GM21825 (cell line): Measurements from ENCODE around the gene RAB36.

Experiments
- ATAC-seq: cut with Tn5 transposase; IDR thresholded peaks from one replicate; pipeline ENCODE4 v1.9.1; 2021; ENCODE audit warnings: mild to moderate bottlenecking, moderate library complexity; ENCODE audit not compliant: unreplicated experiment

RAB36 gene

DNA sequence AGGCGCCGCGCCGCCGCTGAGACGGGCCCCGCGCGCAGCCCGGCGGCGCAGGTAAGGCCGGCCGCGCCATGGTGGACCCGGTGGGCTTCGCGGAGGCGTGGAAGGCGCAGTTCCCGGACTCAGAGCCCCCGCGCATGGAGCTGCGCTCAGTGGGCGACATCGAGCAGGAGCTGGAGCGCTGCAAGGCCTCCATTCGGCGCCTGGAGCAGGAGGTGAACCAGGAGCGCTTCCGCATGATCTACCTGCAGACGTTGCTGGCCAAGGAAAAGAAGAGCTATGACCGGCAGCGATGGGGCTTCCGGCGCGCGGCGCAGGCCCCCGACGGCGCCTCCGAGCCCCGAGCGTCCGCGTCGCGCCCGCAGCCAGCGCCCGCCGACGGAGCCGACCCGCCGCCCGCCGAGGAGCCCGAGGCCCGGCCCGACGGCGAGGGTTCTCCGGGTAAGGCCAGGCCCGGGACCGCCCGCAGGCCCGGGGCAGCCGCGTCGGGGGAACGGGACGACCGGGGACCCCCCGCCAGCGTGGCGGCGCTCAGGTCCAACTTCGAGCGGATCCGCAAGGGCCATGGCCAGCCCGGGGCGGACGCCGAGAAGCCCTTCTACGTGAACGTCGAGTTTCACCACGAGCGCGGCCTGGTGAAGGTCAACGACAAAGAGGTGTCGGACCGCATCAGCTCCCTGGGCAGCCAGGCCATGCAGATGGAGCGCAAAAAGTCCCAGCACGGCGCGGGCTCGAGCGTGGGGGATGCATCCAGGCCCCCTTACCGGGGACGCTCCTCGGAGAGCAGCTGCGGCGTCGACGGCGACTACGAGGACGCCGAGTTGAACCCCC is 35.8 kb downstream of the RAB36 start:
- no peak for ATAC-seq

DNA sequence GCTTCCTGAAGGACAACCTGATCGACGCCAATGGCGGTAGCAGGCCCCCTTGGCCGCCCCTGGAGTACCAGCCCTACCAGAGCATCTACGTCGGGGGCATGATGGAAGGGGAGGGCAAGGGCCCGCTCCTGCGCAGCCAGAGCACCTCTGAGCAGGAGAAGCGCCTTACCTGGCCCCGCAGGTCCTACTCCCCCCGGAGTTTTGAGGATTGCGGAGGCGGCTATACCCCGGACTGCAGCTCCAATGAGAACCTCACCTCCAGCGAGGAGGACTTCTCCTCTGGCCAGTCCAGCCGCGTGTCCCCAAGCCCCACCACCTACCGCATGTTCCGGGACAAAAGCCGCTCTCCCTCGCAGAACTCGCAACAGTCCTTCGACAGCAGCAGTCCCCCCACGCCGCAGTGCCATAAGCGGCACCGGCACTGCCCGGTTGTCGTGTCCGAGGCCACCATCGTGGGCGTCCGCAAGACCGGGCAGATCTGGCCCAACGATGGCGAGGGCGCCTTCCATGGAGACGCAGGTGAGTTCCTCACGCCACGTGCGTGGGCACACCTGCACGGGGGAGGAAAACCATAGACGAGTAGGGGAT is 36.5 kb downstream of the RAB36 start:
- ATAC-seq = no peak

DNA sequence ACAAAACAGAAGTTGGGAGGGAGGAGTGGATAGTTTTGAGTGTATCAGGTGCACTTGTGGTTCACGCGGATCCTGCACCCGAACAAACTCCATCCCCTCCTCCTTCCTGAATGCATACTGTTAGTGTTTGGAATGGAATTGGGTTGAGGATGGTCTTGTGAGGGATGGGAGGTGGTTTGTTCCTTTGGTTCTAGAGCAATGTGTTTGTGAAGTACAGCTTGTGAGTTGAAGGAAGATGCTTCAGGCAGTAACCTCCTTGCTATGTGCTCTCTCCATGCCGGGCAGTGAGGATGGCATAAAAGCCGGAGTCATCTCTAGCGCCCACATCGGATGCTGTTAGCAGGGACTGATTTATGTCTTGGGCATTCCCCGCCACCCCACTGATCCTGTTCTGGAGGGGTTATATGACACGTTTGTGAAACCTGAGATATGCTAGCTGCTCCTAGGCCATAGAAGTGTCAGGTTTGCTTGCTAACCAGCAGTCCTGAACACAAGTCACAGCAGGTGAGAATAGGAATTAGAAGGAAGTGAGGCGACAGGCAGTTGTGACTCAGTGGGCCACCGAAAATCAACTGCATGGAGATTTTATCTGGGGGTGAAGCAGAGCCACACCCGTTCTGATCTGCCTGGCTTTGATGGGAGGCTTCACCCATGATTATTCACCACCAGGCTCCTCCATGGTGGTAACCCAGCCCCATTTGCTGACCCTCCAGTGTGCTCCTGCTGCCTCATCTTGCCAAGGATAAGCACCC is 37.2 kb downstream of the RAB36 start:
- no peak for ATAC-seq

DNA sequence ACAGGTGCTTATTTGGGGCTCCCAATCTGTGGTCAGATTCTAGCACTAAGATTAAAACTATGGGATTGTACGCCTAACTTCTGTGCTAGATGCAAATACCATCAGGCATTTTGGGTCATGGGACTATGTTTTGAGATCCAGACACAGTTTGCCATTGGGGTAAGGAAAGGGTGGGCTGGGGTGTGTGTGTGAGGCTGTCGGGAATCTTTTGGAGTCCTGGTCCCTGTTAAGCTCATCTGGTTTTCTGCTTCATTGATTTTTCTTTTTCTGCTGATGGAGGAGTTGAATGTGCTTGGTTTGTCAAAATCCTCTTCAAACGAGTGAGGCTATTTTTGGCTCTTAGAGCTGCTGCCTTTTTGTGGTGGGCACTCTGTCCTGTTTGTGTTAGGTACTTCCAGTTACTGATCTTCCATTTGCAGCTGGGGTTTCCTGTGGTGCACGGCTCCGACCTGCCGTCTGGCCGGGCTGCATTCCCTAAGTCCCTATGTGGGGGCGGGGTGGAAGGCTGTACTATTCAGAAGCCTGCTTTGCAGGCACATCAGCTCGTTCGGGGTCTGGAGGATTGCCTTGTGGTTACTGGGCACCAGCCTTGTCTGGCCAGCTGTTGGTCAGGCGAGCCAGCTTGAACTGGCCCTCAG is 37.9 kb downstream of the RAB36 start:
- ATAC-seq = no peak

DNA sequence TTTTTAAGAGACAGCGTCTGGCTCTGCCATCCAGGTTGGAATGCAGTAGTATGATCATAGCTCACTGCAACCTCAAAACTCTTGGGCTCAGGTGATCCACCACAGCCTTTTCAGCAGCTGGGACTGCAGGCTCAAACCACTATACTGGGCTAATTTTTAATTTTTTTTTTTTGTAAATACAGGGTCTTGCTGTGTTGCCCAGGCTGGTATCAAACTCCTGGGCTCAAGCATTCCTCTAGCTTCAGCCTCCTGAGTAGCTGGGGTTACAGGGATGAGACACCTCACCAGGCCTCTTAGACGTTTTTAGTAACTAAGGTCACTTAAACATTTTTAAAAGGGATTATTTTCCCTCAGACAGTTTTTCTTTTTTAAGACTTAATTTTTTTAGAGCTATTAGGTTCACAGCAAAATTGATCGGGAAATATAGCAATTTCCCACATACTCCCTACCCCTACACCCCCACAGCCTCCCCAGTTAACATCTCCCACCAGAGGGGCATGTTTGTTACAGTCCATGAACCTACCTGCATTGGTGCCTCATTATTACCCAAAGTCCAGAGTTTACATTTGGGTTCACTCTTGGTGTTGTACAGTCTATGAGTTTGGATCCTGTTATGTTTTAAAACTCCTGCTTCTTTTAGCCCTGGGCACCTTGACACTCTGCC is 39.0 kb downstream of the RAB36 start:
- no peak for ATAC-seq

DNA sequence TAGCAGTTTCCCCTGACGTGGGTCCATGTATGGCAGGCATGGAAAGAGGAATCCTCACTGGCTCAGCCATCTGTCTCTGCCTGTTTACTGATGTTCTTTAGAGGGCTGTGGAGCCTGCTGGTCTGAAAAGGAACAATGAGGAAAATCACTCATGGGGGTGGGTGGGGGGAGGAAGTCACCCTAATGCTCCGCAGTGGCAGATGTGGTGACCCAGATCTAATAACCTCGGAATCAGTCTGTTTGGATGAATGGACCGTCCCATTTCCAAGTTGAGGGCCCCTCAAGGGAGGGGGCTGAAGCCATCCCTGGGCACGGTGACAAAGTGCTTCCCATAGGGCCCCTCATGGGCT is 39.5 kb downstream of the RAB36 start:
- ATAC-seq = no peak

DNA sequence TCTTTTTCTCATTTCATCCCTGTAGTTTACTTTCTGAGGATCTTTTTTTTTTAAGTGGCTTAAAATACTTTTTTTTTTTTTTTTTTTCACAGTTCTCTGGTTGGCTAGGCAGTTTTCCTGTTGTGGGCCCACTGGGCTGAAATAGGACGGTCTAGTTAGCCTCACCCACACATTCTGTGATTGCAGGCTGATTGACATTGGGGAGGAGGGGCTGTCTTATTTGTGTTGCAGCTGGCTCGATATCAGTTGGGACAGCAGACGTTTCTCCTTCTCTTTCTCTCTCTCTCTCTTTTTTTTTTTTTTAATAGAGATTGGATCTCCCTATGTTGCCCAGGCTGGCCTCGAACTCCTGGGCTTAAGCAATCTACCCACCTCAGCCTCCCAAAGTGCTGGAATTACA is 41.9 kb downstream of the RAB36 start:
- no peak for ATAC-seq

DNA sequence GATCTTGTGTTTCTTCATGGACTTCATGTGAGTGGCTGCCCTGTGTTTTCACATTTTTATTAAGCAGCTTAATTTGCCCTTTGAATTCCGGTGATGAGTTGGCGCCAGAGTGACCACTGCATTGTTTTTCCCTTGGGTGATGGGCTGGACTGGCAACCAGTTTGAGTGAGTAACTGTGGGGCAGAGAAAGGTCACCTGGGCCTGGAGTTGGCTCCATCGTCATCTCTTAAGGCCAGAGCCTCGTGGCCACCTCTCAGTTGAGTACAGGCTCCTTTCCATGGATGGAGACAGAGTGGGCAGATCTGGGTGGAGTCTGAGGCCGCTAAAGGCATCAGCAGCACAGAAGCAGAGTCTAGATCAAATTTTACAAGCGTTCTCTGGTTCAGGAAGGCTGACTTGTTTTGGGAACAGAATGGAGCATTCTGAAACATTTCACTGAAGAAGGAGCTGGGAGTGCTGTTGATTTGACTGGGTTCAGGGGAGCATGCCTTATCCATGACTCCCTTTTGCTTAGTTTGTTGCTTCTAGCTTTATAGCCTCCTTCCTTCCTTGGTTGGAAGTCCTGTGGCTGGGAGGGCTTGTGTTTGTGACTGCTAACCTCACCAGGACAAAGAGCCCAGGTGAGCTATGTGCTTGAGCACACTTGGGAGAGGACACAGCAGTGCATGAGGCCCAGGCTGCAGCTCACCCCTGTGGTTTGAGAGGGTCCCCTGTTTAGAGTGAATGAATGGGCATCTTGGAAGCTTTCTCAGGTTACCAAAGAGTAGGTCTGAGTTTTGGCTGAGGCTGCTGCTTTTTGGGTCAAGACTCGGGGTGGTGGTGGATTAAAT is 42.8 kb downstream of the RAB36 start:
- ATAC-seq = no peak

DNA sequence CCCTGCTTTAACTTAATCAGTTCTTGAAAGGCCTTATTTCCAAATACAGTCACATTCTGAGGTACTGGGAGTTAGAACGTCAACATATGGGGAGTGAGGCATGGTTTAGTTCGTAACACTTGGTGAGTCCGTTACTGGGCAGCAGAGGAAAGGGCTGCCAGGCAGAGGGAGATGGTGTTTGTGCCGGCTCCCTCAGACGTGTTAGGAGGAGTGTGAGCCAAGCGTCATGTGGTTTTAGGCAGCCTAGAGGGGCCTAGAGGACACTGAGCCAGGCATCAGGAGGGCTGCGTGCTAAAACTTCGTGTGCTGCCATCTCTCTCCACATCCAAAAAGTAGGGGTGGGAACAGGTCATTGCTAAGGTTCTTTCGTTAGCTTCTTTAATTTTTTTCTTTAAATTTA is 45.2 kb downstream of the RAB36 start:
- ATAC-seq = no peak

DNA sequence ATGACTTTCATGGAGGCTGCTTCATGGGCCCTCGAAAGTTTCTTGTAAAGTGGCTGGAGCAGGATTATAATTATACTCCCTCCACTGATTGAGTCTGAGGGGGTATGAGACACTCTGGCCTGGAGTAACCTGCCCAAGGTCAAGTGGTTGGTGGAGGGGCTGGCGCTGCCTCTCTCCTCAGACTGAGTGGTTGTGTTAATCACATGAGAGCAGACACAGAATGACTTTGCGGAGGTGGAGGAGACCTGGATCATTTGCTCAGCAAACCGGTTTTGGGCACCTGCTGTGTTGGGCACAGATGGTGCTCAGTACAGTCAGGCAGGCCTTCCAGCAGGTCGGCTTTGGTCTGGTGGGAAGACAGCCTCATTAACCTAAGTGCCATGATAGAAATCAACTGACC is 46.9 kb downstream of the RAB36 start:
- no peak for ATAC-seq

DNA sequence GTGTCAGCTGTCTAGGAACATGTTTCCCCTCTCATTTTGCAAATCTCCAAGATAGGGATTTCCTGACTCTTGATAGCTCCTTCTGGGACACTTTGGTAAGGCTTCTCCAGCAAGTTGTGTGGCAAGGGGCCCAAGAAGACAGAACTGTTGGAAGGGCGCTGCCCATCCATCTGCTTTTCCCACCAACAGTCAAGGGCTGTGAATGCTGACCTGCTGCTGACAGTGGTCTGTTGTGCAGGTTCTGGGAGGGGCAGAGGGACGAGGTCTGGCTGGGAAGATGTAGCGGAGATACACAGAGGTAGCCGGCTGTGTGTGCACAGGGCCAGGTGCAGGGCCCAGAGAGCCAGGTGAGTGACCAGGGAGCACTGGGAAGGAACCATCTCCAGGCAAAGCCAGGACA is 47.3 kb downstream of the RAB36 start:
- no peak for ATAC-seq

DNA sequence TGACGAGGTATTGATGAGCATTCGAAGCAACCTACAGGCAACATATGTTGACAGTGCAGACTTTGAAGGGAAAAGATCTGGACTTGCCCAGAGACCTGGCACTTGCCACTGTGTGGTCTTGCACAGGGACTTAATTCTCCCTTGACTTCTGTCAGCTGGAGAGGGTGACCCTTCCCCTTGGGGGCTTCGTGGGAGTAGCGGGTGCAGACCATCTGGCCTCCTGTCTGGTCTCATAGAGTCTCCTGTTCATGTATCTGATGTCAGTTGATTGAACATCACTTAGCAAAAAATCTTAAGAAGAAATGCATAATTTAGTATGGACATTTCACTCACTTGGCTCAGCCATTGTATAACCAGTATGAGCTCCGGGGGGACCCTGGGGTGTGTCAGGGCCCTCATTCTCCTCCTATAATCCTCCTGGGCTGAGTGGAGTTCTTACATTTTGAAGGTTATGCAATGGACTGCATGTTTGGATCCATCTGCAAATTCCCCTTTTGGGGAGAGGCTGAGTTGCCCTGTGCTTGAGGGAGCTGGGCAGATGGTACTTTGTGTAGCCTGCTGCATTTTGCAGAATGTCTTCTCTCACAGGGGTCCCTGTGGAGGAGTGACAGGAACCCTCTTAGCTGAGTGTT is 48.0 kb downstream of the RAB36 start:
- ATAC-seq = no peak

DNA sequence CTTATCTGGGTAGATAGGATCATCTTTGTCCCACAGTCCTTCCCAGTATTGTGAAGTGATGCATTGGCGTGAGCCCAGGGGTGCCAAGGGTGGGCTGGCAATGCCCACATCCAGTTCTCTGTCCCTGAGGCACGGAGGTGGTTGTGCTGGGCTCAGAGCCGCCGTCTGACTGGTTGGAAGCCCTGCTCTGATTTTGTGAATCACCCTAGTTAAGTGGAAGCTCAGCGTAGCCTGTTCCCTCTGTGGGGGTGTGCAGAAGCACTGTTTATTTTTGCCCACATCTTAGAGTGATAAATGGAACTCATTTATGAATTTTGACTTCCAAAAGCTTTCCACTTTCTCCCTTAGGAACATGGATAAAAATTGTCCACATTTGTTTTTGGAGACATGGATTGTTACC is 48.6 kb downstream of the RAB36 start:
- ATAC-seq = no peak

DNA sequence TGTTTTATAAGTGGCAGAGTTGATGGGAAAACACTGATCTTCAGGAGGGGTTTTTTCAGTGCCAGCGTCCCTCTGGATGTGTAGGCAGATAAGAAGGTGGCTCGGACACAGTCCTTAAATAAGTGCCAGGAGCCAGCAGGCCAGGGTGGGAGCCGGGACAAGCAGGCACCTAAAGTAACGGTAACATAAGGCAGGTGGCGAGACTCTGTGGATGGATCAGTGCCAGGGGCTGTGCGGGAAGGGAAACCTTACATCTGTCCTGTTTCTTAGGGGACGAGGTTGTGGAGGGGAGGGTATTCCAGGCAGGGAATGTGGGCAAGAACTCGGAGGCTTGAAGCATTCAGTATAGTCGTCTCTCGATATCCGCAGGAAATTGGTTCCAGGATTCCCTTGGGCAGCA is 50.9 kb downstream of the RAB36 start:
- no peak for ATAC-seq

DNA sequence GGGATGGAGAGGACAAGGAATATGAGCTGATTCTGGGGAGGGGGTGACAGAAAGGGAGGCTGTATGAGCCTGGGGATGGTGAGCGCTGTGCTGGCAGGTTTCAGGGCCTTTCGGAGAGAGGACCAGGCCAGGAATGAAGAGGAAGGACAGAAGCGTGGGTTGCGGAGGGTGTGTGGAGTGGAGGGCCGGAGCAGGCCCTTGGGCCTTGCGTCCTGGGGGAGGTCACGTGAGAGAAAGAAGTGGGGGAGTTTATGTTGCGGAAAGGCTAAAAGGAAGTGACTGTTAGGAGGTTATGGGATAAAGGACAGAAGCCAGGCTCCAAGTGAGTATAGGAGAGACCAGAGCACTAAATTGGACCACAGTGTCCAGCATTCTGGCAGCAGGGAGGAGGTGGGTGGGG is 52.6 kb downstream of the RAB36 start:
- ATAC-seq = no peak

DNA sequence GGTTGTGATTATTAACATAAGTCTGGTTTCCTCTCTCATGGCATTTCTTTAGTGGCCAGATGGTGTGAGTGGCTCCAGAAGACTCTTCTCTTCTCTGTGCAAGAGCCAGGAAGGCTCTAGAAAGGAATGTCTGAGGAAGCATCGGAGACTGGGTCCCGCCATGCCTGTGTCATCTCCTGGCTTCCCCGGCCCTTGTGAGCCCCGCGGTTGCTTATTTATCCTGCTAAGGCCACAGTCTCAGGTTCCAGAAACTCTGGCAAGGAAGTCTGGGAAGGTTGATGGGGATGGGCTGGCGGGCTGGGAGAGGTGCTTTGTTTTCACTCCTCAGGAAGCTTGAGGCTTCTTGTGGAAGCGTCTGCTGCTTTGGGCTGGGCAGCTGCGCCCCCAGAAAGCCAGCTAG is 53.9 kb downstream of the RAB36 start:
- ATAC-seq = no peak

DNA sequence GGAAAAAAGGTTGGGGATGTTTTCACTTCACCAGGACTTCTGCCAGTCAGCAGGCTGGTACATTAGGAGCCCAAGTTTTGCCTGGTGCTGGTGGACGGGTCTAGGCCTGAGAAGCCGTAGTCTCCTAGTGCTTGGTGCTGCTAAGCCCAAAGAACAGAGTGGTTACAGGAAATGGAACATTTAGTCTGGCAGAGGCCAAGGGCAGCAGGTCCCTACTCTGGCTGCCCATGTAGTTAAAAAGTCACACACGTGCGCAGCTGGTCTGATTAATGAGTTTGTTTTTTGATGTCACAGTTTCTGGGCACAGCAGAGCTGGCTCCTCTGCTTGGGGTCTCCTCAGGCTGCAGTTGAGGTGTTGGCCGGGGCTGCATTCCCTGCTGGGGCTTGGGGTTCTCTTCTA is 55.6 kb downstream of the RAB36 start:
- ATAC-seq = no peak

DNA sequence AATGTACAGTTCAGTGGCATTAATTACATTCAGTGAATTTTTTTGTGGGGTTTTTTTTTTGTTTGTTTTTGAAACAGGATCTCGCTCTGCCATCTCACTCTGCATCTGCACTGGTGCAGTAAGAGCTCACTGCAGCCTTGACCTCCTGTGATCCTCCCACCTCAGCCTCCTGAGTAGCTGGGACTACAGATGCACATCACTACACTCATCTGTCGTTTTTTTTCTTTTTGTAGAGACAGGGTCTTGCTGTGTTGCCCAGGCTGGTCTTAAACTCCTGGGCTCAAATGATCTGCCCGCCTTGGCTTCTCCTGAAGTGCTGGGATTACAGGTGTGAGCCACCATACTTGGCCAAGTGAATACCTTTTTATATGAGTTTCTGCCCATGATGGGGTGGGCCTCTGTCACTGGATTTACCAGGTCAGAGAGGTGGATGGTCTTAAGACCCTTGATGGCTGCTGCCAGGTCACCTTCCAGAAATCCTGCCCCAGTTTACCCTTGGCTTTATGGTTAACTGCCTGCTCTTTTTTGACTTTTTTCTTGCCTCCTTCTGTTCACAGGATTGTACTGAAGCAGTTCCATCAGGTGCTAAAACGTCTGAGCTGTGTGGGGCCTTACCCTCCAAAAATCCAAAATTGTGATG is 57.7 kb downstream of the RAB36 start:
- ATAC-seq = no peak

DNA sequence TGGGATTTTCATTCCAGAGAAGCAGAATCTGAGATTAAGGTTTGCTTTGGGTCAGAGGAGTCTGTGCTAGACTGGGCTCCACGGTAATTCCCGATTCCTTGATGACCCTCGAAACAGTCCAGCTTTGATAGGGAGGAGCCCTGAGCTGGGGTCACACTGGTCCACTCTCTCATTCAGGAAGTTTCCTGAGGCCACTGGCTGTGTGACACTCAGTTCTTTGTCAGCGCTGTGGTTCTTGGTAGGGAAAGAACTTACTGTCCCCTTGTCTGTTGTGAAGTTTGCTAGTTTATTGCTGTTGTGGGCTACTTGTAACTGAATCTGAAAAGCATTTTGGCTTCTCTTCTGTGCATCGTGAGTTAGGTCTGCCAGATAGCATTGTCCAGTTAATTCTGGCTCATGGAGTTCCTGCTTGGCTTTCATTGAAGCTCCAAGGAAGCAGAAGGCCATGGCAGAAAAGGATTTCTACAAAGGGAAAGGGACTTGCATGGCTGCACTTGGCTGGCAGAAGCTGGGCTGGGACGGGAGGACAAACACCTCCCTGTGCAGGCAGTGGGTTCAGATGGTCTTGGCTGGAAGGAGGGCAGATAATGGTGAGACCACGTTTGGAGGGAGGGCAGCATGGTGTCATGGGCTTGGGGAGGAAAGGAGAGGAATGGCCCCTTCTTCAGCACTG is 58.3 kb downstream of the RAB36 start:
- ATAC-seq = no peak
